Measurements from ENCODE around the gene KTN1.

Gene KTN1

DNA sequence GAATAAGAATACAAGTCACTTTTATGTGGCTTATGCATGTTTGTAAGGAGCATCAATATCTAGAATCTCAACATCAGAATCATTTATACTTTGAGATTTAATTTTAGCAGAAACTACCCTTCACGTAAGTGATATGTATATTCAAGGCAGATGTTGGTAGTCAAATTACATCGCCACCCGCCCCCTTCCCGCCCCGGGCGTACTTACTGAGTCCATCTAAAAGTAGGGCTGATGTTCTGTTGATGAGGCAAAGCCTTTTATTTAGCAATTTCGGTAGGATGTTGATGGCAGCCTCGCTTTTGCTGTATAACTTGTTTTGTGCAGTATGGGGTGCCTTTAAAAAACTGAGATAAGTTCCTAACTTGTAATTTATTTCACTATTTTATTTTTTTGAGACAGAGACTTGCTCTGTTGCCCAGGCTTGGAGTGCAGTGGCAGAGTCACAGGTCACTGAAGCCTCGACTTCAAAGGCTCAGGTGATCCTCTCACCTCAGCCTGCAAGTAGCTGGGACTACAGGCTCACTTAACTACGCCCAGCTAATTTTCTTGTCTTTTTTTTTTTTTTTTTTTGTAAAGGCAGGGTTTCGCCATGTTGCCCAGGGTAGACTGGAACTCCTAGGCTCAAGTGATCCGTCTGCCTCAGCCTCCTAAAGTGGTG, 30.8 kb downstream of the KTN1 start:
- WGBS (ENCODE audit: insufficient coverage, insufficient read length): no CpG with 5 or more reads among the region's 12 CpGs
- Histone ChIP-seq H3K27ac (ENCODE audit: low read length) (no peak overlapping the region), H3K4me1 (ENCODE audit: control insufficient read depth, insufficient read depth, low read length) (peaks cover 4% of the 10 kb centered on the region; the same call in 1 of the 2 replicates), H3K36me3 (ENCODE audit: control insufficient read depth, insufficient read depth, low read length) (peaks cover 3% of the 10 kb centered on the region; the same call in 1 of the 2 replicates), H3K9me3 (ENCODE audit: control insufficient read depth, insufficient read depth, low read length) (no peaks in the 10 kb centered on the region), H3K4me3 (ENCODE audit: low read length) (no peak overlapping the region), H3K27me3 (ENCODE audit: control insufficient read depth, insufficient read depth, low read length) (no peaks in the 10 kb centered on the region)
- DNase-seq (ENCODE audit: low read depth, low spot score): no peak

DNA sequence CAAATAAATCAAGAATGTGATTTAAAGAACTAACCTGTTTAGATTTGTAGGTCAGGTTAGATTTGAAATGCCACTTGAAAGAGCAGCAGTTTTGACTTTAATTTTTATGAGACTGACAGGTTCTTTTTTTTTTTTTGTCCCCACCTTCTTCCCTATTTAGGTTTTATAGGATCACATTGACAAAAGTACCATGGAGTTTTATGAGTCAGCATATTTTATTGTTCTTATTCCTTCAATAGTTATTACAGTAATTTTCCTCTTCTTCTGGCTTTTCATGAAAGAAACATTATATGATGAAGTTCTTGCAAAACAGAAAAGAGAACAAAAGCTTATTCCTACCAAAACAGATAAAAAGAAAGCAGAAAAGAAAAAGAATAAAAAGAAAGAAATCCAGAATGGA, 31.9 kb downstream of the KTN1 start:
- Histone ChIP-seq H3K36me3 (ENCODE audit: control insufficient read depth, insufficient read depth, low read length) (peaks cover 3% of the 10 kb centered on the region; the same call in 1 of the 2 replicates), H3K27me3 (ENCODE audit: control insufficient read depth, insufficient read depth, low read length) (no peaks in the 10 kb centered on the region), H3K4me3 (ENCODE audit: low read length) (no peak overlapping the region), H3K4me1 (ENCODE audit: control insufficient read depth, insufficient read depth, low read length) (peaks cover 4% of the 10 kb centered on the region; the same call in 1 of the 2 replicates), H3K27ac (ENCODE audit: low read length) (no peak overlapping the region), H3K9me3 (ENCODE audit: control insufficient read depth, insufficient read depth, low read length) (no peaks in the 10 kb centered on the region)
- no peak for DNase-seq (ENCODE audit: low read depth, low spot score)

DNA sequence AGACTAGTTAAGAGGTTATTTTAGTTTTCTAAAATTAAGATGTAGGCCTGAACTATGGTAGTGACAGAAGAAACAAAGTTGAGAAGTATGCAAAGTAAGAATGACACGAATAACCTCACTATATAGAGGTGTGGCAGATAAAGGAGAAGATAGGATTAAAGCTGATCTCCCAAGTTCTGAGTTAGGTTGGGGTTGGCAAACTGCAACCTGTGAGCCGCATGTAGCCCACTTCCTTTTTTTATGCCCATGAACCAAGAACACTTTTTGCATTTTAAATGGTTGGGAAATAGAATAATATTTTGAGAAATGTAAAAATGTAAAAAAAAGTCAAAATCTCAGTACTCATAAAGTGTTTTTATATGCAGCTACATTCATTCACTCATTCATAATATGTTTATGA, 34.3 kb downstream of the KTN1 start:
- DNase-seq (ENCODE audit: low read depth, low spot score): no peak
- Histone ChIP-seq H3K27ac (ENCODE audit: low read length) (no peak overlapping the region), H3K36me3 (ENCODE audit: control insufficient read depth, insufficient read depth, low read length) (peaks cover 6% of the 10 kb centered on the region; the same call in 1 of the 2 replicates), H3K9me3 (ENCODE audit: control insufficient read depth, insufficient read depth, low read length) (no peaks in the 10 kb centered on the region), H3K4me3 (ENCODE audit: low read length) (no peak overlapping the region), H3K27me3 (ENCODE audit: control insufficient read depth, insufficient read depth, low read length) (no peaks in the 10 kb centered on the region), H3K4me1 (ENCODE audit: control insufficient read depth, insufficient read depth, low read length) (no peaks in the 10 kb centered on the region; the same call in 1 of the 2 replicates)
- no CpG with 5 or more reads among the region's 2 CpGs for WGBS (ENCODE audit: insufficient coverage, insufficient read length)

DNA sequence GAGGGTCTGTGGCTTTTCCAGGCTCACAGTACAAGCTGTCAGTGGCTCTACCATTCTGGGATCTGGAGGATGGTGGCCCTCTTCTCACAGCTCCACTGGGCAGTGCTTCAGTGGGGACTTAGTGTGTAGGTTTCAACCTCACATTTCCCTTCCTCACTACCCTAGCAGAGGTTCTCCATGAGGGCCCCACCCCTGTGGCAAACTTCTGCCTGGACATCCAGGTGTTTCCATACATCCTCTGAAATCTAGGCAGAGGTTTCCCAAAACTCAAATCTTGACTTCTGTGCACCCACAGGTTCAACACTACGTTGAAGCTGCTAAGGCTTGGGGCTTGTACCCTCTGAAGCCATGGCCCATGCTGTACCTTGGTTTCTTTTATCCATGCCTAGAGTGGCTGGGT, 40.3 kb downstream of the KTN1 start:
- peaks cover 20% of the 10 kb centered on the region for H3K36me3 ChIP-seq (ENCODE audit: control insufficient read depth, insufficient read depth, low read length)
- H3K27me3 ChIP-seq (ENCODE audit: control insufficient read depth, insufficient read depth, low read length): no peaks in the 10 kb centered on the region
- peaks cover 2% of the 10 kb centered on the region; the same call in 1 of the 2 replicates for H3K9me3 ChIP-seq (ENCODE audit: control insufficient read depth, insufficient read depth, low read length)
- no peak overlapping the region for H3K4me3 ChIP-seq (ENCODE audit: low read length)
- H3K4me1 ChIP-seq (ENCODE audit: control insufficient read depth, insufficient read depth, low read length): no peaks in the 10 kb centered on the region
- DNase-seq (ENCODE audit: low read depth, low spot score): no peak
- no peak overlapping the region for H3K27ac ChIP-seq (ENCODE audit: low read length)
- WGBS (ENCODE audit: insufficient coverage, insufficient read length): no CpG with 5 or more reads among the region's 1 CpG

GRCh38 chr14:55620981-55621380, 41.0 kb downstream of the KTN1 start:
- peaks cover 2% of the 10 kb centered on the region; the same call in 1 of the 2 replicates for H3K9me3 ChIP-seq (ENCODE audit: control insufficient read depth, insufficient read depth, low read length)
- no peak overlapping the region for H3K27ac ChIP-seq (ENCODE audit: low read length)
- no peak overlapping the region for H3K4me3 ChIP-seq (ENCODE audit: low read length)
- H3K36me3 ChIP-seq (ENCODE audit: control insufficient read depth, insufficient read depth, low read length): peaks cover 20% of the 10 kb centered on the region
- no peak for DNase-seq (ENCODE audit: low read depth, low spot score)
- no peaks in the 10 kb centered on the region for H3K27me3 ChIP-seq (ENCODE audit: control insufficient read depth, insufficient read depth, low read length)
- no CpG with 5 or more reads among the region's 3 CpGs for WGBS (ENCODE audit: insufficient coverage, insufficient read length)
- no peaks in the 10 kb centered on the region for H3K4me1 ChIP-seq (ENCODE audit: control insufficient read depth, insufficient read depth, low read length)

DNA sequence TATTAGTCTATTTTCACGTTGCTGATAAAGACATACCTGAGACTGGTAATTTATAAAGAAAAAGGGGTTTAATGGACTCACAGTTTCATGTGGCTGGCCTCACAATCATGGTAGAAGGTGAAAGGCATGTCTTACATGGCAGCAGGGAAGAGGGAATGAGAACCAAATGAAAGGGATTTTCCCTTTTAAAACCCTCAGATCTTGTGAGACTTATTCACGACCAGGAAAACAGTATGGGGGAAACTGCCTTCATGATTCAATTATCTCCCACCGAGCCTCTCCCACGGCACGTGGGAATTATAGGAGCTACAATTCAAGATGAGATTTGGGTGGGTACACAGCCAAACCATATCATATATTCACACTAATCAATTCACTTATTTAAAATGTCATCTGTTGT, 41.4 kb downstream of the KTN1 start:
- peaks cover 20% of the 10 kb centered on the region for H3K36me3 ChIP-seq (ENCODE audit: control insufficient read depth, insufficient read depth, low read length)
- H3K27me3 ChIP-seq (ENCODE audit: control insufficient read depth, insufficient read depth, low read length): no peaks in the 10 kb centered on the region
- WGBS (ENCODE audit: insufficient coverage, insufficient read length): no CpG with 5 or more reads among the region's 5 CpGs
- DNase-seq (ENCODE audit: low read depth, low spot score): no peak
- no peaks in the 10 kb centered on the region for H3K4me1 ChIP-seq (ENCODE audit: control insufficient read depth, insufficient read depth, low read length)
- peaks cover 2% of the 10 kb centered on the region; the same call in 1 of the 2 replicates for H3K9me3 ChIP-seq (ENCODE audit: control insufficient read depth, insufficient read depth, low read length)
- H3K27ac ChIP-seq (ENCODE audit: low read length): no peak overlapping the region
- no peak overlapping the region for H3K4me3 ChIP-seq (ENCODE audit: low read length)

DNA sequence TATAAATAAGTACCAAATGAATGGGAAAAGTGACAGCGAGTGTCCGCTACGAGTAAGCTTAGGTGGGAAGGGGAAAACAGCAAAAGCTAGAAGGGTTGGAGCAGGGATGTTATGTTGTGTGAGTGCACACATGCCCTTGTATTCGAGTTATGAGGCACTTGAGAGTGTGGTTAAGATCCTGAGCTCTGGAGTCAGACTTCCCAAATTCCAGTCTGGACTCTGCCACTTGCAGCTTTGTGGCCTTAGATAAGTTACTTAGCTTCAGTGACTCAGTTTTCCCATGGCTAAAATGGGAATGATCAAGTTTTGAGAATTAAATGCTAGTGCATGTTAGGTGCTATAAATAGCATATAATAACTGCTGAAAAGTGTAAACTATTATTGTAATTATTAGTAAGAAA, 44.9 kb downstream of the KTN1 start:
- Histone ChIP-seq H3K9me3 (ENCODE audit: control insufficient read depth, insufficient read depth, low read length) (peaks cover 2% of the 10 kb centered on the region; the same call in 1 of the 2 replicates), H3K27me3 (ENCODE audit: control insufficient read depth, insufficient read depth, low read length) (no peaks in the 10 kb centered on the region), H3K4me3 (ENCODE audit: low read length) (no peak overlapping the region), H3K36me3 (ENCODE audit: control insufficient read depth, insufficient read depth, low read length) (peaks cover 11% of the 10 kb centered on the region), H3K4me1 (ENCODE audit: control insufficient read depth, insufficient read depth, low read length) (no peaks in the 10 kb centered on the region), H3K27ac (ENCODE audit: low read length) (no peak overlapping the region)
- WGBS (ENCODE audit: insufficient coverage, insufficient read length): no CpG with 5 or more reads among the region's 4 CpGs
- DNase-seq (ENCODE audit: low read depth, low spot score): no peak

GRCh38 chr14:55625481-55625880, 45.5 kb downstream of the KTN1 start:
- no CpG with 5 or more reads among the region's 2 CpGs for WGBS (ENCODE audit: insufficient coverage, insufficient read length)

GRCh38 chr14:55626131-55626530, 46.1 kb downstream of the KTN1 start:
- Histone ChIP-seq H3K27ac (ENCODE audit: low read length) (no peak overlapping the region), H3K4me1 (ENCODE audit: control insufficient read depth, insufficient read depth, low read length) (no peaks in the 10 kb centered on the region), H3K4me3 (ENCODE audit: low read length) (no peak overlapping the region), H3K9me3 (ENCODE audit: control insufficient read depth, insufficient read depth, low read length) (no peaks in the 10 kb centered on the region), H3K36me3 (ENCODE audit: control insufficient read depth, insufficient read depth, low read length) (no peaks in the 10 kb centered on the region; the same call in 1 of the 2 replicates), H3K27me3 (ENCODE audit: control insufficient read depth, insufficient read depth, low read length) (no peaks in the 10 kb centered on the region)
- DNase-seq (ENCODE audit: low read depth, low spot score): no peak
- 100% methylated on average over 1 of the region's 4 CpGs for WGBS (ENCODE audit: insufficient coverage, insufficient read length)

More at GRCh38 chr14:55625481-55625880, 45.5 kb downstream of the KTN1 start:
- H3K27ac ChIP-seq (ENCODE audit: low read length): no peak overlapping the region
- no peaks in the 10 kb centered on the region for H3K4me1 ChIP-seq (ENCODE audit: control insufficient read depth, insufficient read depth, low read length)
- no peak for DNase-seq (ENCODE audit: low read depth, low spot score)
- H3K27me3 ChIP-seq (ENCODE audit: control insufficient read depth, insufficient read depth, low read length): no peaks in the 10 kb centered on the region
- no peaks in the 10 kb centered on the region; the same call in 1 of the 2 replicates for H3K9me3 ChIP-seq (ENCODE audit: control insufficient read depth, insufficient read depth, low read length)
- H3K4me3 ChIP-seq (ENCODE audit: low read length): no peak overlapping the region
- peaks cover 5% of the 10 kb centered on the region for H3K36me3 ChIP-seq (ENCODE audit: control insufficient read depth, insufficient read depth, low read length)

DNA sequence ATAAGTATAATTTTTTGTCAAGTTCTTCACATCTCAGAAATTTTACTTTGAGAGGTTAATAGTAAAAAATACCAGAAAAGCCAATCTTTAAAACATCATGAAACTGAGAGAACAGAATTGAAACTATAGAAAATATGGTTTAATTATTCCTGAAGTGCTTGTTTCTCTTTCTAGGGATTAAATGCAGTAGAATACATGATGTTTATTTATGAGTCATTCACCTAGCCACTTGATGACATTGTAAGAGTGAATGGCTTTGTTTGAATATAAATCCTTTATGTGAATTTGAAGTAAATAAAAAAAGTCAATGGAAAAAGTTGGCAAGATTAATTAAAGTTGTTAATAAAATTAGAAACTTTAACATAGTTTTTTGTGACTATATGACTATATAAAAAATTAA, 48.4 kb downstream of the KTN1 start:
- Histone ChIP-seq H3K4me1 (ENCODE audit: control insufficient read depth, insufficient read depth, low read length) (no peaks in the 10 kb centered on the region), H3K9me3 (ENCODE audit: control insufficient read depth, insufficient read depth, low read length) (no peaks in the 10 kb centered on the region), H3K27ac (ENCODE audit: low read length) (no peak overlapping the region), H3K4me3 (ENCODE audit: low read length) (no peak overlapping the region), H3K27me3 (ENCODE audit: control insufficient read depth, insufficient read depth, low read length) (no peaks in the 10 kb centered on the region), H3K36me3 (ENCODE audit: control insufficient read depth, insufficient read depth, low read length) (no peaks in the 10 kb centered on the region; the same call in 1 of the 2 replicates)
- DNase-seq (ENCODE audit: low read depth, low spot score): no peak

DNA sequence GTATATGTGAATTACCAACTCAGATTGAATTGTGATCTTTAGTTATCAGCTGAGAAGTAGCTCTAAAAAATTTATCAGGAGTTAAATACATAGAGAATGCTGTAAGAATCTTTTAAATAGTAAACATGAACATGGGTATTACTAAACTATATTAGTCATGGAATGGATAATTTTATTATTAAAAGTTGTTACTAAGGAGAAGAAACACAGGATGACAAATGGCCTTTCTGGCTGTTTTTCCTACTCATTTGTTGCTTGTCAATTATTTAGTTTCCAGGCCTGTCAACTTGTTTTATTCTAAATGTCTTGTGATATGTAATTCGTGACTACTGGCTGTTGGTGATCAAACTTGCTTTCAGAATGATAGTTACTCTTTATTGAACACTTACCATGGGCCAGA, 58.7 kb downstream of the KTN1 start:
- H3K4me3 ChIP-seq (ENCODE audit: low read length): no peak overlapping the region
- no peaks in the 10 kb centered on the region; the same call in 1 of the 2 replicates for H3K36me3 ChIP-seq (ENCODE audit: control insufficient read depth, insufficient read depth, low read length)
- no peak overlapping the region for H3K27ac ChIP-seq (ENCODE audit: low read length)
- no CpG with 5 or more reads among the region's 1 CpG for WGBS (ENCODE audit: insufficient coverage, insufficient read length)
- DNase-seq (ENCODE audit: low read depth, low spot score): no peak
- H3K9me3 ChIP-seq (ENCODE audit: control insufficient read depth, insufficient read depth, low read length): no peaks in the 10 kb centered on the region
- no peaks in the 10 kb centered on the region for H3K4me1 ChIP-seq (ENCODE audit: control insufficient read depth, insufficient read depth, low read length)
- H3K27me3 ChIP-seq (ENCODE audit: control insufficient read depth, insufficient read depth, low read length): no peaks in the 10 kb centered on the region
